ENCODE data around the gene GALM.
"Not testable (repeated sequence)": the region's sequence is repeated elsewhere in the genome, so short reads cannot be mapped to it uniquely, and the experiment has no call there.

Gene GALM

DNA sequence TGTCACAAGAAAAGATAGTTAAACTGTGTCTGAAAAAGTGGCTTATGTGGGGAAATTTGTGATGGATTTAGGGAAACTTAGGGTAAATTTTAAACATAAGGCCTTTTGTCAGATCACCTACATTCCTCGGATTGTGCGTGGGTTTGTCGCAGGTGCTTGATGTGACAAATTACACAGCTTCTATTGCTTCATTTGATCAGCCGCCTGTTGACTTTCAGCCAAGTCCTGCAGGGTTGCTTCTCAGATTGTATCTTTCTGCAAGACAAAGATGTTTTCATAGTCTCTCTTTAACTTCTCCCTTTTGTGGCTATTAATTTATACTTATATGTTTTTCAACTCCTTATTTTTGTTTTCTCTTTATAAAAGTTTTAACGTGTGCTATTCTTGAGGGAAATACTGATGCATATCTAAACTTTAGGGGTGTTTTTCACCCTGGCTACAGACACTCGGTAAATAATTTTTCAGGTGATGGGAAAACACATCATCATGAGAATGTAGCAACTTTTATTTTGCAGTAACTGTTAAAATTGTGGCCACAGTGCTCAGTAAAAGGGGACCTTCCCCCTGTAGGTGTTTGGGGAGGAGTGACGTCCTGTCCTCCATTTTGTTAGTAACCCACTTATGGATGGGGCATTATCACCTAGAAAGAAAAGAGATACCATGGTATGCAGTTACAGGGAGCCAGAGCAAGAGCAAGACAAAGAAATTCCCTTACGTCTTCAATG, 31.4 kb downstream of the GALM start:
- TF ChIP-seq, protein P1, sequence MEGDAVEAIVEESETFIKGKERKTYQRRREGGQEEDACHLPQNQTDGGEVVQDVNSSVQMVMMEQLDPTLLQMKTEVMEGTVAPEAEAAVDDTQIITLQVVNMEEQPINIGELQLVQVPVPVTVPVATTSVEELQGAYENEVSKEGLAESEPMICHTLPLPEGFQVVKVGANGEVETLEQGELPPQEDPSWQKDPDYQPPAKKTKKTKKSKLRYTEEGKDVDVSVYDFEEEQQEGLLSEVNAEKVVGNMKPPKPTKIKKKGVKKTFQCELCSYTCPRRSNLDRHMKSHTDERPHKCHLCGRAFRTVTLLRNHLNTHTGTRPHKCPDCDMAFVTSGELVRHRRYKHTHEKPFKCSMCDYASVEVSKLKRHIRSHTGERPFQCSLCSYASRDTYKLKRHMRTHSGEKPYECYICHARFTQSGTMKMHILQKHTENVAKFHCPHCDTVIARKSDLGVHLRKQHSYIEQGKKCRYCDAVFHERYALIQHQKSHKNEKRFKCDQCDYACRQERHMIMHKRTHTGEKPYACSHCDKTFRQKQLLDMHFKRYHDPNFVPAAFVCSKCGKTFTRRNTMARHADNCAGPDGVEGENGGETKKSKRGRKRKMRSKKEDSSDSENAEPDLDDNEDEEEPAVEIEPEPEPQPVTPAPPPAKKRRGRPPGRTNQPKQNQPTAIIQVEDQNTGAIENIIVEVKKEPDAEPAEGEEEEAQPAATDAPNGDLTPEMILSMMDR (IDR thresholded peaks at IDR 0.05; ENCODE audit: insufficient read depth, missing control alignments) = no peak
- DNase-seq (ENCODE audit: insufficient read length, low spot score) = no peak
- no peak for FAIRE-seq

DNA sequence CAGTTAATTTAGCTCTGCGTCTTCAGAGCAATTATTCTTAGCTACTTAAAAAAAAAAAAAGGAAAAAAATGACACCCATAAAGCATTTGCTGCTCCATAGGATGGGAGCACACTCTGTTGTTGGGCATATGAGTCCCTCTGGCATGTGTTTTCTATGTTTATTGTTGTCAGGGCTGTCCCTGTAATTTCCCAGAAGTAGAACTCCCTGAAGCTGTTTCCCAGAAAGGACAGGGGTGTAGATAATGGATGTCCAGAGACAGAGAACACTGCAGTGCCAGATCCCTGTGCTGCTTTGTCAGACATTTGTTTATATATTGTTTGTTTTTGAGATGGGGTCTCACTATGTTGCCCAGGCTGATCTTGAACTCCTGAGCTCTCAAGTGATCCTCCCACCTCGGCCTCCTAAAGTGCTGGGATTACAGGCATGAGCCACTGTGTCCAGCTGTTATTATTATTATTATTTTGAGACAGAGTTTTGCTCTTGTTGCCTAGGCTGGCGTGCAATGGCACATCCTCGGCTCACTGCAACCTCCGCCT, 32.6 kb downstream of the GALM start:
- FAIRE-seq = no peak
- DNase-seq (ENCODE audit: insufficient read length, low spot score) = no peak
- TF ChIP-seq, protein P1 (IDR thresholded peaks at IDR 0.05; ENCODE audit: insufficient read depth, missing control alignments) = no peak

DNA sequence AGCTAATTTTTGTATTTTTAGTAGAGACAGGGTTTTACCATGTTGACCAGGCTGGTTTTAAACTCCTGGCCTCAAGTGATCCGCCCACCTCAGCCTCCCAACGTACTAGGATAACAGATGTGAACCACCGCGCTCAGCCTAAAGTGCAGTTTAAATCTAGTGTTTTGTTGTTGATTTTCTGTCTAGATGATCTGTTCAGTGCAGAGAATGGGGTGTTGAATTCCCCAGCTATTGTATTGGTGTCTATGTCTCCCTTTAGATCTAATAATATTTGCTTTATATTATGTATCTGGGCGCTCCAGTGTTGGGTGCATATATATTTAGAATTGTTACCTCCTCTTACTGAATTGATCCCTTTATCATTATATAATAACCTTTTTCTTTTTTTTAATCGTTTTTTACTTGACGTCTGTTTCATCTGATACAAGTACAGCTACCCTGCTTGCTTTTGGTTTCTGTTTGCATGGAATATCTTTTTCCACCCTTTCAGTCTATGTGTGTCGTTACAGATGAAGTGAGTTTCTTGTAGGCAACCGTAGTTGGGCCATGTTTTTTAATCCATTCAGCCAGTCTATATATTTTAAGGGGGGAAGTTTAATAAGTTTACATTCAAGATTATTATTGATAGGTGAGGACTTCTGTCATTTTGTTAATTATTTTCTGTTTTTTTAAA, 34.3 kb downstream of the GALM start:
- TF ChIP-seq, protein P1 (IDR thresholded peaks at IDR 0.05; ENCODE audit: insufficient read depth, missing control alignments) = no peak
- FAIRE-seq = no peak
- DNase-seq (ENCODE audit: insufficient read length, low spot score) = no peak

DNA sequence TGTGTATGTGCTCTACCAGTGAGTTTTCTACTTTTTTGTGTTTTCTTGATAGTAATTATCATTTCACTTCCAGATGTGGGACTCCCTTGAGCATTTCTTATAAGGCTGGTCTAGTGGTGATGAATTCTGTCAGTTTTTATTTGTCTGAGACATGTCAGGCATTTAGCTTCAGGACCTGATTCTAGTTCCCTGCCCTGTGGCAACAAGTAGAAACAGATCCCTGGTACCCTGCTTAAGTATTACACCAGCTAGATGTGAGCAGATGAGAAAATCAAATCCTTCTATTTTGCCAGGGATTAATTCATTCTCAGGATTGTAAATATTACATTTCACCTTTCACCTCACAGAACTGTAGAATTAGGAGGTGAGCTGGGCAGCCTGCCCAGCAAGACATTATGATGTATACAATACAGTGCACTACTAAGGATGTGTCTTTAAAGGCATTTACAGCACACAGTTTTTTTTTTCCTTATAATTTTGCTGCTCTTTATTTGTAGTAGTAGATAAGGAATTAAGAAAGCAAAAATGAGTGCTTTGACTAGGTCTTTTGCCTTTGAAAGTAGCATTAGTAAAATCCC, 35.1 kb downstream of the GALM start:
- no peak for FAIRE-seq

DNA sequence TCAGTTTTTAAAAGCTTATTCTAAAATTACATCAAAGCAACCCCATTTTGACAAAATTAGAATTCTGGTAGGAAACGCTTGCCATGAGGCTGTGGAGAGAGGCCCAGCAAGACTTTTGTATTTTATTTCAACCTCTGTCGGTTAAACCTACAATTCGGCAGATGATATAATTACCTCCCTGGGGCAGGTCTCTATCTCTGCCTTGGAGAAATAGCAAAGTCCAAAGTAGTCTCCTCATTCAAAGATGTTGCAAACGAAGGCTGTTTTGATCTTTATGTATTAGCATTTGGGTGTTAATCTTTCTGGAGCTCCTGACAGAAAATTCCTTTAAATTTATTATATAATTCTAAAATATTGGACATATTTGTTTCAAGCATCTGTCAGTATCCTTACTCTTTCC, 35.6 kb downstream of the GALM start:
- TF ChIP-seq, protein P1 (IDR thresholded peaks at IDR 0.05; ENCODE audit: insufficient read depth, missing control alignments) = no peak
- FAIRE-seq = no peak
- no peak for DNase-seq (ENCODE audit: insufficient read length, low spot score)

More for the DNA sequence above, 35.1 kb downstream of the GALM start:
- TF ChIP-seq, protein P1 (IDR thresholded peaks at IDR 0.05; ENCODE audit: insufficient read depth, missing control alignments) = no peak
- no peak for DNase-seq (ENCODE audit: insufficient read length, low spot score)

DNA sequence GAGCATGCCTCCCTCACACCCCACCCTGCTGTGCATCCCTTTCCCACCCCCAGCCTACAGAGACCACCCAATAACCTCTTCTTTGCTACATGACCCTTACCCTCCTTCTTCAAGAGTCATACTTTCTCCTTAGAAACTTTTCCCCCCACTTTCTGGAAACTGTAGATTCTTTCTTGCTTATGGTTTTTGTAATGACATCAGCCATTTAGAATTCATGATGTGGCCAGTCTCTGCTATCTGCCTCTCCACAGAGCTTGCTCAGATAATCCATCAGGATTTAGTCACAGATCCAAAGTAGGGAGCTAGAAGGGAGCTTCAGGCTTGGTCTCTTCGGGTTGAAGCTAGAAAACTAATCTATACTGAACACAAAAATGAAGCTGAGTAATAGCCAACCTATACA, 36.5 kb downstream of the GALM start:
- TF ChIP-seq, protein P1 (IDR thresholded peaks at IDR 0.05; ENCODE audit: insufficient read depth, missing control alignments) = no peak
- no peak for FAIRE-seq
- DNase-seq (ENCODE audit: insufficient read length, low spot score) = no peak

DNA sequence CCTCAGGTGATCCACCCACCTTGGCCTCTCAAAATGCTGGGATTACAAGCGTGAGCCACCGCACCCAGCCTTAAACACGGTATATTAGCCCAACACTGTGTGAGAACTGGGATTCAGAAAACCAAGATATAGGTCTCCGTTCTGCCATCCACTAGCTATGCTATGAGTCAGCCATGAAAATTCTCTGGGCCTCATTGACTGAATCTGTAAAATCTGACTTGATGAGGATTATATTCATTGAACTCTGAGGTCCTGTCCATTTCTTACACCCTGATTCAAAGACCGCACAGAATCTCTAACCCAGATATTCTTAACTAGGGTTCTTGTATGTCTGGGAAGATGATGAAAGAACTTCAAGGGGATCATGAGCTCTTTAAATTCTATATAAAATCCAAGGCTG, 37.4 kb downstream of the GALM start:
- not testable (repeated sequence) for DNase-seq (ENCODE audit: insufficient read length, low spot score); FAIRE-seq

All from D721Med (cell line).